ENCODE measurements around the gene FAR1. TPM values are rescaled to one million over a fixed set of nuclear protein-coding genes. Genes with fewer than 3 reads are reported as not detected.

Gene FAR1
- total RNA-seq, 1 donor: 66.9 TPM

DNA sequence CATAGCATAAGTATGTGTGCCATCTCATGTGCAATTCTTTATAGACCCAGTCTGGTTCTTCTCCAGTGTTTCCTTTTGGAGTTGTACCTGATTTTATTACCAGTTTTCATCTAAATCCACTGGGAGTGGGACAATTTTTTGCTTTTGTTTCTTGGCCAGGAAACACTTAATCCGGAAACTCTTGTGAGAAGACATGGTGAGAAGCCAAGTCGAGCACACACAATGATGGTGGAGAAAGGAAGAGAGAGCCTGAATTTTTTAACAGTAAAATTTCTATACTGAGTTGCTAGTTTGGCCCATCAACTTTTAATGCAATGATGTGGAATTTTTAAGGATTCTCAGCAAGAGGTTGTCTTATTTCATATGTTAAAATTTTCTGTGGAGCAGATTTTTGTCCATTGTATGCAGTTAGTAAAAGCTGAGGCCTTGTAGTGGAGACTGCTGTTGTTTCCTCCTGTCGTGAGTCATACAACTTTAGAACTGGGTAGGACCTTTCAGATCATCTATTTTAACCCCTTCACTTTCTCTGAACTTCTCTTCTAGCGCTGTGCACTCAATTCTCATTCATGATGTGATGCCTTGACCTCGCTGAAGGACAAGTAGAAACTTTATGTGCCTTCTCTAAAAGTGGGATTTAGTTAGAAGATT is 17.1 kb downstream of the FAR1 start:
- Histone ChIP-seq H3K9me3 (ENCODE audit: low read depth, low read length) (no peaks in the 10 kb centered on the region), H3K4me1 (ENCODE audit: insufficient read depth, low read length) (peaks cover 19% of the 10 kb centered on the region), H3K4me3 (ENCODE audit: low read length) (no peak overlapping the region), H3K27me3 (ENCODE audit: insufficient read depth, low read length) (no peaks in the 10 kb centered on the region)

DNA sequence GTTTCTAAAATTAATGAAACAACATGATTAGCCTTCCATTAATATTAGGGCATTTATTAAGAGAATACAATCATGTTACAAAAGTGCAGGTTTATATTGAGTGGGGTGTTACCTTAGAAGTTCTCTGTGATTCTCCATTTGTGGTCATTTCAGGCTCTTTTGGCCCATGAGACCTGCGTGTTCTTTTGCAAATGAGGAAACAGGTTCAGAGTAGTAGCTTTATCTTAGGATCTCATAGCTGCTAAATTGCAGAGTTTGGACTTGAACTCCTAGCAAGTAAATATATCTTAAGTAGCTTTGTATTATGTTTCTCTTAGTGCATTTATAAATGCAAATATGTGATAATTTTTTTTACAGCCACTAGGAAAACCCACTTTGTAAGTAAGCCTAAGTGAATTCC is 18.3 kb downstream of the FAR1 start:
- no peak overlapping the region for H3K4me3 ChIP-seq (ENCODE audit: low read length)
- no peaks in the 10 kb centered on the region for H3K9me3 ChIP-seq (ENCODE audit: low read depth, low read length)
- H3K4me1 ChIP-seq (ENCODE audit: insufficient read depth, low read length): peaks cover 16% of the 10 kb centered on the region
- no peaks in the 10 kb centered on the region for H3K27me3 ChIP-seq (ENCODE audit: insufficient read depth, low read length)

DNA sequence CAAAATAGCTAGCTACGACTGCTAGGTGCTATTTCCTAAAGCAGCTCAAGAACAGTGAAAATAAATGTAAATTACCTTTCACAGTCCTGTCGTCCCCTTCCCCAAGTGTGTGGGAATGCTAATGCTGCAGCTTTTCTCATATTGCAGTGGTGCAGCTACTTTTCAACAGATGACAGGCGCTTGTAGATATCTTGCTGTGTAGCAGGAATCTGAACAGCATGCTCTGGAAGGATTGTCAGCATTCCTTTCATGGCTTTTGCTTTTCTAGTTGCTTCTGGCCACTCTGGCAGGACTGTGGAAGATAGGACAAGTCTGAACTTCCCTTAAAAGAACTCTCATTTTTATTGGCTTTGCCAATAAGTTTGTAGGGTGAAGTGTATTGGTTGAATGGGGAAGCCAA is 18.8 kb downstream of the FAR1 start:
- Histone ChIP-seq H3K4me1 (ENCODE audit: insufficient read depth, low read length) (peaks cover 18% of the 10 kb centered on the region), H3K4me3 (ENCODE audit: low read length) (no peak overlapping the region), H3K9me3 (ENCODE audit: low read depth, low read length) (no peaks in the 10 kb centered on the region), H3K27me3 (ENCODE audit: insufficient read depth, low read length) (no peaks in the 10 kb centered on the region)

DNA sequence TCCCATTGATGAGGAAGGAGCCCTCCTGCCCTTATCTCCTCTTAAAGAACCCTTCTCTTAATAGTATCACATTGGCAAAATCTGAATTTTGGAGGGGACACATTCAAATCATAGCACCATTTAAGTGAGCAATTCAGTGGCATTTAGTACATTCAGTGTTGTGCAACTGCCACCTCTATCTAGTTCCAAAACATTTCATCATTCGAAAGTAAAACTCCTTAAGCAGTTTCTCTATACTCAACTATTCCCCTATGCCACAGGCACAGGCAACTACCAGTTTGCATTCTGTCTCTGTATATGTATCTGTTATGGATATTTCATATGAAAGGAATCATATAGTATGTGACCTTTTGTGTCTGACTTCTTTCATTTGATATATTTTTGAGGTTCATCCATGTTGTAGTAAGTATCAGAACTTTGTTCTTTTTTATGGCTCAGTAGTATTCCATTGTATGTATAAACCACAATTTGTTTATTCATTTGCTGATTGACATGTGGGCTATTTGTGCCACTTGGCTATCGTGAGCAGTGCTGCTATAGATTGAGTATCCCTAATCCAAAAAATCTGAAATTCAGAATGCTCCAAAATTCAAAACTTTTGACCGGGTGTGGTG is 22.9 kb downstream of the FAR1 start:
- Histone ChIP-seq H3K4me1 (ENCODE audit: insufficient read depth, low read length) (peaks cover 17% of the 10 kb centered on the region), H3K27me3 (ENCODE audit: insufficient read depth, low read length) (no peaks in the 10 kb centered on the region), H3K9me3 (ENCODE audit: low read depth, low read length) (no peaks in the 10 kb centered on the region), H3K4me3 (ENCODE audit: low read length) (no peak overlapping the region)

DNA sequence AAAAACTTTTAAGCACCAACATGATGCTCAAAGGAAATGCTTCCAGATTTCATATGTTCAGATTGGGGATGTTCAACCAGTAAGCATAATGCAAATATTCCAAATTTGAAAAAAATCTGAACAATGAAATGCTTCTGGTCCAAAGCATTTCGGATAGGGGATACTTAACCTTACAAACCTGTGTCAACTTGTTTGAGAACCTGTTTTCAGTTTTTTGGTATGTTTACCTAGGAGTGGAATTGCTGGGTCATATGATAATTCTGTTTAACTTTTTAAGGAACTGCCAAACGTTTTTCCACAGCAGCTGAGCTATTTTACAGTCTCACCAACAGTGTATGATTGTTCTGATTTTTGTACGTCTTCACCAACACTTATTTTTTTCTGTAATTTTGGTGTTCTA is 23.7 kb downstream of the FAR1 start:
- peaks cover 17% of the 10 kb centered on the region for H3K4me1 ChIP-seq (ENCODE audit: insufficient read depth, low read length)
- H3K27me3 ChIP-seq (ENCODE audit: insufficient read depth, low read length): no peaks in the 10 kb centered on the region
- no peaks in the 10 kb centered on the region for H3K9me3 ChIP-seq (ENCODE audit: low read depth, low read length)
- no peak overlapping the region for H3K4me3 ChIP-seq (ENCODE audit: low read length)

DNA sequence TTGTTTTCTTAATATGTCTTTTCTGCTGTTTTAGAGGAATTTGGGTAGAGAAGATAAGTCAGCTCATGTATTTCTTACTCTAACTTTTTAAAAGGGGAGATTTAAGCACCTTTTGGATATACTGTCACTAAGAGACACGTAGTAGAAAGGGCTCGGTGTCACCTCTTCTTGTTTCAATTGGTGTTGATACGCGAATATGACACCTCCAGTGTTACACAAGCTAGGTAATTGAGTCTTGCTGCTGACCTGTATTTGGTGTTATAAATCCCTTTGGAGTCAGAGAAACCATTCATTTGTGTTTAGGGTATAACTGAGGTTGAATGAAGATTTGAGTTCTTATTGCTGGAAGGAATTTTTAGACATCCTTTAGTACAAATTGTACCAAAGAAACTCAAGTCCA is 25.6 kb downstream of the FAR1 start:
- Histone ChIP-seq H3K9me3 (ENCODE audit: low read depth, low read length) (no peaks in the 10 kb centered on the region), H3K4me3 (ENCODE audit: low read length) (no peak overlapping the region), H3K4me1 (ENCODE audit: insufficient read depth, low read length) (peaks cover 17% of the 10 kb centered on the region), H3K27me3 (ENCODE audit: insufficient read depth, low read length) (no peaks in the 10 kb centered on the region)

DNA sequence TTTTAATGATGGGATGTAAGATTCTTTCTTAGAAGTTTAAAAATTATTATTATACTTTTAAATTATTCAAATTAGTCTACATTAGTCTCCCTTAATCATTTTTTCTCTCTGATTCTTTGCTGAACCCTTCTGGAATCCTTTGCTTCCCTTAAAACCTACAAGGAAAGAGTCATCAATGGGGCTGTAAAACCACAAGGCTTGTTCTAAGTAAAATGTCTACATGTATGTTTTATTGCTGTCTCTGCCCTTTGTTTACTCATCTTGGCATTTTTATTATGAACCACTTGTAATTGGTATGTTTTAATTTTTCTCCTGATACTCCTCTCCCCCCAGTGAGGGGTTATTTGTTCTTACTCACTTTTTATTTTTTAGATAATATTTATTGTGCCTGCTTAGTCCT is 27.4 kb downstream of the FAR1 start:
- no peaks in the 10 kb centered on the region for H3K9me3 ChIP-seq (ENCODE audit: low read depth, low read length)
- H3K27me3 ChIP-seq (ENCODE audit: insufficient read depth, low read length): no peaks in the 10 kb centered on the region
- no peak overlapping the region for H3K4me3 ChIP-seq (ENCODE audit: low read length)

DNA sequence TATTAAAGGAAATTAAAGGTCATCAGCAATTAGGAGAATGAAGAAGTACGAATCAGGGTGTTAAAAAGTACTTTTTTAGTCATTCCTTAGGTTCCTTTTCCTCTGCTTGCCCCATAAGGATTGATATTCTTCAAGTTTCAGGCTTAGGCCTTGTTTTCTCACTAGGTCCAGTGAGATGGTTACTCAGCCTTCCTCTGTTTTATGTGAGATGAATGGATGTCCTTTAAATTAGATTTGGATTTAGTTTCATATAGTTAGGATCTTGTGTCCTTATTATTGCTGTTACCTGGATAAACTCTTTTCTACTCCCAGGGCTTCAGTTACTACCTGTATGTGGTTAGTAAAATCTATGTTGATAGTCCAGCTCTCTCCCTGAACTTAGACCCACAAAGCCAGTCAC is 29.2 kb downstream of the FAR1 start:
- H3K4me1 ChIP-seq (ENCODE audit: insufficient read depth, low read length): peaks cover 6% of the 10 kb centered on the region
- no peaks in the 10 kb centered on the region for H3K27me3 ChIP-seq (ENCODE audit: insufficient read depth, low read length)
- H3K4me3 ChIP-seq (ENCODE audit: low read length): no peak overlapping the region
- H3K9me3 ChIP-seq (ENCODE audit: low read depth, low read length): no peaks in the 10 kb centered on the region

More for the DNA sequence above, 27.4 kb downstream of the FAR1 start:
- H3K4me1 ChIP-seq (ENCODE audit: insufficient read depth, low read length): peaks cover 16% of the 10 kb centered on the region

DNA sequence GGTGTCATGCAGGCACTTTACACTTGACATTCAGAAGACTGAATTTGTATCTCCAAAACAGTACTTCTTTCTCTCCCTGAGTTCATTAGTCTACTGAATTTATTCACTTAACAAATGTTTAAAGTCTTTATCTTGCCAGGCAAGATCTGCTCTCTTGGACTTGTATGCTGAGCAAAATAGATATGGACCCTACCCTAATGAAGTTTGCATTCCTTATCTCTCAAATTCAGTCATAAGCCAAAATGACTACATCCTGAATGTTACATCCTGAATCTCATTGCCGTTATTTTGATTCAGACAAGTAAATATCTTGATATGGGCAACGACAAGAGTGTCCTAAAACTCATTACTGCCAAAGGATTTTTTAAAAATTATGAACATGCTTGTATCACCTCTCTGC is 29.7 kb downstream of the FAR1 start:
- no peak overlapping the region for H3K4me3 ChIP-seq (ENCODE audit: low read length)
- H3K9me3 ChIP-seq (ENCODE audit: low read depth, low read length): no peaks in the 10 kb centered on the region
- H3K4me1 ChIP-seq (ENCODE audit: insufficient read depth, low read length): peaks cover 3% of the 10 kb centered on the region
- no peaks in the 10 kb centered on the region for H3K27me3 ChIP-seq (ENCODE audit: insufficient read depth, low read length)

DNA sequence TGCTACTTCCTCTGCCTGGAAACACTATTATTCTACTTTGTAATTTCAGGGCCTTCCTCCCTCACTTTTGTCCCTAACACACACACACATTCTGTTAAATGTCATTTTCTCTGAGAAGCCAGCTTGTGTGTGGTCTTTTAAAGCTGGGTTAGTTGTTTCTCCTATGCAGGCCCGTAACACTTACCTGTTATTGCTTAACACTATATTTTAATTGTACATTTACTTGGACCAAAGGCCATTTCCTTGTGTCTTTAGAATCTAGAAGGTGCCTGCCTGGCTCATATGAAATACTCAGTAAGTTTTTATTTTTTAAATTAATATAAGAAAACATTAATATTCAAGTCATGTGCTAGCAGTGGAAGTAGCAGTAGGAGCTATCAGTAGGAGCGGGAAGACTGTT is 30.6 kb downstream of the FAR1 start:
- Histone ChIP-seq H3K9me3 (ENCODE audit: low read depth, low read length) (no peaks in the 10 kb centered on the region), H3K4me3 (ENCODE audit: low read length) (no peak overlapping the region), H3K27me3 (ENCODE audit: insufficient read depth, low read length) (no peaks in the 10 kb centered on the region)

DNA sequence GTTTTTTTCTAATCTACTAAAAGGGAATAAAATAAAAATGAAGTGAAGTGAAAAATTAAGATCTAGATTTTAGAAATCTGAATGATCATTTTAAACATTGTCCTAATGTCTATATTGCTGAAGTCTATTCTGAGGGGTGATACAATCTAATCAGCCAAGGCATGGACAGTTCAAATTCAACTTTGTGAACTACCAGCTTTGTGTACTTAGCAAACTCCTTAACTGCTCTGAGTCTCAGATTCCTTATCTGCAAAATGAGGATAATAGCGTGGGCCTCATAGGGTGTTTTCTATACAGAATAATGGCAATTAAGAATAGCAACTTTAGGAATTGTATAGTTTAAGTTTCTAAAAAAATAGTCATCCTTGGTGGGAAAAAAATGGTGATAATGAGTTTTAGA is 31.4 kb downstream of the FAR1 start:
- Histone ChIP-seq H3K4me1 (ENCODE audit: insufficient read depth, low read length) (no peaks in the 10 kb centered on the region), H3K4me3 (ENCODE audit: low read length) (no peak overlapping the region)

More for the DNA sequence above, 30.6 kb downstream of the FAR1 start:
- H3K4me1 ChIP-seq (ENCODE audit: insufficient read depth, low read length): no peaks in the 10 kb centered on the region

DNA sequence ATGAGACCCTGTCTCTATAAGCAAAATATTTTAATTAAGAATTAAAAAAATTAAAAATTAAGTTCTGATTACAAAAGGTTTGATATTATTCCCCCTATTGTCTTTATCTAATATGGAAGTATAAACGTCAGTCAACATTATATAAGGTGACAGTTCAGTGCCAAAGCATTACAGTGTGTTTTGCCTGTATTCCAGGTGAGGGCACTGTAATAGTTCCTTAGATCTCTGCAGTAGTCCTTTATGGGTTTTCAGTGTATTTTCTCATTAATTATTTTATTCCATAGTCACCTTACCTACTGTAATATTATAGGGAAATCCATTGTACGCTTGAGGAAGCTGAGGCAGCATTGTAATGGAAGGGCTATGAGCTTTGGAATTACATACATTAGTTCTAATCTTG is 33.0 kb downstream of the FAR1 start:
- Histone ChIP-seq H3K9me3 (ENCODE audit: low read depth, low read length) (no peaks in the 10 kb centered on the region), H3K27me3 (ENCODE audit: insufficient read depth, low read length) (no peaks in the 10 kb centered on the region), H3K4me1 (ENCODE audit: insufficient read depth, low read length) (no peaks in the 10 kb centered on the region), H3K4me3 (ENCODE audit: low read length) (no peak overlapping the region)

More for the DNA sequence above, 31.4 kb downstream of the FAR1 start:
- H3K27me3 ChIP-seq (ENCODE audit: insufficient read depth, low read length): no peaks in the 10 kb centered on the region
- H3K9me3 ChIP-seq (ENCODE audit: low read depth, low read length): no peaks in the 10 kb centered on the region

DNA sequence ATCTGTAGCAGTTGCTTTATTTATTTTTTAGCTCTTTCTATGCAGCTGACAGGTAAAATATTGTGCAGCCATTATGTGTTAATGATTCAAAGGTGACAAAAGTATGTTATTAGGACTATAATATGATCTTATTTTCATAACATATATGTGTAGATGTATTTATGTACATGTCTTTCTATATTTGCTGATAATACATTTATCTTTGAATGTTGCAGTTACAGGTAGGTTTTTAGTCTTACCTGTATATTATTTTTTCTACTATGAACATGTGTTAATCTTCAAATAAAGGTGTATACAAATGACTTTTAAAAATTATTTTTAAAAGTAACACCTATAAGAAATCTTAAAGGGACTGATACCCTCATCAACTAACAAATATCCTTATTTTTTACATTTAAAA is 33.6 kb downstream of the FAR1 start:
- H3K27me3 ChIP-seq (ENCODE audit: insufficient read depth, low read length): no peaks in the 10 kb centered on the region
- H3K4me1 ChIP-seq (ENCODE audit: insufficient read depth, low read length): no peaks in the 10 kb centered on the region

DNA sequence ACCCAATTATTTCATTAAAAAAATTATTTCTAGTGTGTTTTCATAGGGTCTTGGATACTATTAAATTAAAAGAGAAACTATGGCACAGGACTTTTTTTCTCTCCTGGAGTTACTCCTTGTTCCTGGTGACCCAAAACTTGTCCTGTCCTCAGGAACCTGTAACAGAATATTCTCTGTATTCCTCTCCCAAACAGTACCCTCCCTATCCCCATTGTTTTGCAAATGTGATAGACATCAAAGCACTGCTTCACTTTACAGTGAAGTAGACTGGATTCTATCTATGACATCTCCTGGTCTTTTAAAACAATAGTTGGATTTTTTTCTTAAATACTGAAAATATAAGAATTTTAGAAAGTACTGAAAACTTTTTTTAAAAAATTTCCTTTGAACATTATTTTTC is 37.2 kb downstream of the FAR1 start:
- Histone ChIP-seq H3K4me3 (ENCODE audit: low read length) (no peak overlapping the region), H3K27me3 (ENCODE audit: insufficient read depth, low read length) (no peaks in the 10 kb centered on the region), H3K4me1 (ENCODE audit: insufficient read depth, low read length) (no peaks in the 10 kb centered on the region), H3K9me3 (ENCODE audit: low read depth, low read length) (no peaks in the 10 kb centered on the region)

More for the DNA sequence above, 33.6 kb downstream of the FAR1 start:
- Histone ChIP-seq H3K9me3 (ENCODE audit: low read depth, low read length) (no peaks in the 10 kb centered on the region), H3K4me3 (ENCODE audit: low read length) (no peak overlapping the region)

DNA sequence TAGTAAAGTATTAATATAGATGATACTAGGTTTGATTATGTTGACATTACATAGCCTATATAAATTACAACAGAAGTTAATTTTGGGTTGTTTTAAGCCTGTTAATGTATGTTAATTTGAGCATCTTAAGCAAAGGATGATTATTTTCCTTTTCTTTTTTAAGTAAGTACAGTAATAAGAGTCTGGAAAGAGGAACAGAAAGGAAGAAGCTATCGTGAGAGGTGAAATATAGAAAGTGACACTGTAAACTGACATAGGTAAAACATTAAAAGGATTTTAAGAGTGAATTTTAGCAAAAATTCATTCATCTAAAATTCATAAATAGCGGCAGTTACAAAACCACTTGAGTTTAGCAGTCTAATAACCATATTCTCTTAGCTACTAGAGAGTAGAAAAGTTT is 45.5 kb downstream of the FAR1 start:
- Histone ChIP-seq H3K4me1 (ENCODE audit: insufficient read depth, low read length) (no peaks in the 10 kb centered on the region), H3K27me3 (ENCODE audit: insufficient read depth, low read length) (no peaks in the 10 kb centered on the region), H3K4me3 (ENCODE audit: low read length) (no peak overlapping the region), H3K9me3 (ENCODE audit: low read depth, low read length) (no peaks in the 10 kb centered on the region)

DNA sequence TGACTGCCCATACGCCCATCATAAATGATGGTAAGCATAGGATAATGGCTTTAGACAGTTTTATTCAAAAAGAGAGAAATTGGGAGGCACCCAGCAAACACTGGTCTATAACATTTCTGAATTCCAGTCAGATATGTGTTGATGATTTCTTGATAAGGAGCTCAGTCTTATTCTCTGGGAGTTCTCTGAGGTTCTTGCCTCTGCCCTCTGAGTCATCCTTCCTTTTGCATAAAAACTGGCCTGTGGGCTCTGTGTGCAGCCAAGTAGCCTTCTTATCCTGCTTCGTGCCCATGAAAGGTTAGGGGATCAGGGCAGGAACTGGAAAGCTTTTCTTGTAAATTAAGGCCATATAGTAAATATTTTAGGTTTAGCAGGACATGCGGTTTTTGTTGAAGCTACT is 48.9 kb downstream of the FAR1 start:
- Histone ChIP-seq H3K27me3 (ENCODE audit: insufficient read depth, low read length) (no peaks in the 10 kb centered on the region), H3K4me3 (ENCODE audit: low read length) (no peak overlapping the region), H3K9me3 (ENCODE audit: low read depth, low read length) (no peaks in the 10 kb centered on the region)

More for the DNA sequence above, 48.9 kb downstream of the FAR1 start:
- H3K4me1 ChIP-seq (ENCODE audit: insufficient read depth, low read length): no peaks in the 10 kb centered on the region

All from mononuclear cell (primary cell).